SK-N-SH (cell line): ENCODE measurements around the gene TLN1.

ENCODE experiments used
- CHD2 ChIP-seq: fragments of 150-350 bp; IDR thresholded peaks from 2 replicates; pipeline ENCODE4 v1.6.1; 2018; ENCODE audit warnings: low read length; ENCODE audit not compliant: partially characterized antibody
- EP300 ChIP-seq, 2 experiments: IDR thresholded peaks; 2 replicates each; pipeline versions ENCODE4 v1.4.0 to v1.6.1; 2012; ENCODE audit warnings: borderline replicate concordance in 1 of 2, low read depth in 1 of 2, low read length in 1 of 2
- EZH2phosphoT487 ChIP-seq: fragments of 200-600 bp; sonication (generic); IDR thresholded peaks from 2 replicates; pipeline ENCODE4 v1.6.1; 2017; ENCODE audit warnings: low read depth, mixed run types, mild to moderate bottlenecking, antibody characterized with exemption, moderate library complexity, borderline replicate concordance
- FOXJ3 ChIP-seq: sonication (generic); formaldehyde crosslinking; IDR thresholded peaks from 2 replicates; pipeline ENCODE4 v1.5.1; 2020; ENCODE audit warnings: mild to moderate bottlenecking, missing genetic modification reagents
- GABPA ChIP-seq: IDR thresholded peaks from 2 replicates; pipeline ENCODE4 v1.4.0; 2012; ENCODE audit warnings: low read depth, mild to moderate bottlenecking
- JUND ChIP-seq: IDR thresholded peaks from 2 replicates; pipeline ENCODE4 v1.4.0; 2012
- POLR2AphosphoS5 ChIP-seq: IDR thresholded peaks from 2 replicates; pipeline ENCODE4 v1.6.1; 2012; ENCODE audit warnings: low read depth, low read length
- RAD21 ChIP-seq: IDR thresholded peaks from 2 replicates; pipeline ENCODE4 v1.6.1; 2012; ENCODE audit warnings: mild to moderate bottlenecking, low read length
- RCOR1 ChIP-seq: fragments of 150-350 bp; IDR thresholded peaks from 2 replicates; pipeline ENCODE4 v1.6.1; 2017; ENCODE audit warnings: antibody characterized with exemption, low read length
- SIN3A ChIP-seq: IDR thresholded peaks from 2 replicates; pipeline ENCODE4 v1.6.1; 2012; ENCODE audit warnings: low read depth, mild to moderate bottlenecking, low read length, moderate library complexity, borderline replicate concordance
- TF ChIP-seq, protein P1 (sequence below): fragments of 200-600 bp; sonication (generic); IDR thresholded peaks from 2 replicates; pipeline ENCODE4 v1.6.1; 2017; ENCODE audit warnings: antibody characterized with exemption, mild to moderate bottlenecking, moderate library complexity
- TF ChIP-seq, protein P2 (sequence below): IDR thresholded peaks from 2 replicates; pipeline ENCODE4 v1.4.0; 2012; ENCODE audit warnings: low read depth, borderline replicate concordance
- TF ChIP-seq, protein P3 (sequence below): IDR thresholded peaks from 2 replicates; pipeline ENCODE4 v1.4.0; 2012; ENCODE audit warnings: low read depth, borderline replicate concordance
- TF ChIP-seq, protein P4 (sequence below): IDR thresholded peaks from 2 replicates; pipeline ENCODE4 v1.6.1; 2012; ENCODE audit warnings: mild to moderate bottlenecking, low read depth, low read length, moderate library complexity

DNA sequence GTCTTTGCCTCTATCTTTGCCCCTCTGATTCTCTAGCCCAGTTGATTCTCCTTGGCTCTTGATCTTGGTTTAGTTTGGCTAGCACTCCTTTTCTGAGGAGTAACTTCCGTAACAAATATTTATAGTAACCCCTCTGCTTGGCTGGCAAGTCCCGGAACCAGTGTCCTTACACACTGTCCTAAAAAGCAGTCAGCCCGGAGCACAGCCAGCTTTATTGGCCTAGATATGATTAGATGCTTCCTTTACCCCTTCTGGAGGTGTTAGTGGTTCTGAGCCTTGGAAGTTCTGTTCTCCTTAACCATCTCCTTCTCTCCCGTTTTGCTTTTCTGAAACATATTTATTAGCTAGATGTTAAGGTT, 39.1 kb upstream of the TLN1 start:
- TF ChIP-seq, protein P1, sequence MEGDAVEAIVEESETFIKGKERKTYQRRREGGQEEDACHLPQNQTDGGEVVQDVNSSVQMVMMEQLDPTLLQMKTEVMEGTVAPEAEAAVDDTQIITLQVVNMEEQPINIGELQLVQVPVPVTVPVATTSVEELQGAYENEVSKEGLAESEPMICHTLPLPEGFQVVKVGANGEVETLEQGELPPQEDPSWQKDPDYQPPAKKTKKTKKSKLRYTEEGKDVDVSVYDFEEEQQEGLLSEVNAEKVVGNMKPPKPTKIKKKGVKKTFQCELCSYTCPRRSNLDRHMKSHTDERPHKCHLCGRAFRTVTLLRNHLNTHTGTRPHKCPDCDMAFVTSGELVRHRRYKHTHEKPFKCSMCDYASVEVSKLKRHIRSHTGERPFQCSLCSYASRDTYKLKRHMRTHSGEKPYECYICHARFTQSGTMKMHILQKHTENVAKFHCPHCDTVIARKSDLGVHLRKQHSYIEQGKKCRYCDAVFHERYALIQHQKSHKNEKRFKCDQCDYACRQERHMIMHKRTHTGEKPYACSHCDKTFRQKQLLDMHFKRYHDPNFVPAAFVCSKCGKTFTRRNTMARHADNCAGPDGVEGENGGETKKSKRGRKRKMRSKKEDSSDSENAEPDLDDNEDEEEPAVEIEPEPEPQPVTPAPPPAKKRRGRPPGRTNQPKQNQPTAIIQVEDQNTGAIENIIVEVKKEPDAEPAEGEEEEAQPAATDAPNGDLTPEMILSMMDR, result no peak
- TF ChIP-seq, protein P2, sequence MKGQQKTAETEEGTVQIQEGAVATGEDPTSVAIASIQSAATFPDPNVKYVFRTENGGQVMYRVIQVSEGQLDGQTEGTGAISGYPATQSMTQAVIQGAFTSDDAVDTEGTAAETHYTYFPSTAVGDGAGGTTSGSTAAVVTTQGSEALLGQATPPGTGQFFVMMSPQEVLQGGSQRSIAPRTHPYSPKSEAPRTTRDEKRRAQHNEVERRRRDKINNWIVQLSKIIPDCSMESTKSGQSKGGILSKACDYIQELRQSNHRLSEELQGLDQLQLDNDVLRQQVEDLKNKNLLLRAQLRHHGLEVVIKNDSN, result no peak
- TF ChIP-seq EP300 (IDR thresholded peaks at IDR 0.05; ENCODE audit: borderline replicate concordance in 1 of 2, low read depth in 1 of 2, low read length in 1 of 2) (no peak), FOXJ3 (no peak), POLR2AphosphoS5 (no peak), EZH2phosphoT487 (no peak), GABPA (no peak), RAD21 (no peak), SIN3A (no peak), JUND (no peak), CHD2 (no peak), RCOR1 (no peak)
- TF ChIP-seq, protein P3, sequence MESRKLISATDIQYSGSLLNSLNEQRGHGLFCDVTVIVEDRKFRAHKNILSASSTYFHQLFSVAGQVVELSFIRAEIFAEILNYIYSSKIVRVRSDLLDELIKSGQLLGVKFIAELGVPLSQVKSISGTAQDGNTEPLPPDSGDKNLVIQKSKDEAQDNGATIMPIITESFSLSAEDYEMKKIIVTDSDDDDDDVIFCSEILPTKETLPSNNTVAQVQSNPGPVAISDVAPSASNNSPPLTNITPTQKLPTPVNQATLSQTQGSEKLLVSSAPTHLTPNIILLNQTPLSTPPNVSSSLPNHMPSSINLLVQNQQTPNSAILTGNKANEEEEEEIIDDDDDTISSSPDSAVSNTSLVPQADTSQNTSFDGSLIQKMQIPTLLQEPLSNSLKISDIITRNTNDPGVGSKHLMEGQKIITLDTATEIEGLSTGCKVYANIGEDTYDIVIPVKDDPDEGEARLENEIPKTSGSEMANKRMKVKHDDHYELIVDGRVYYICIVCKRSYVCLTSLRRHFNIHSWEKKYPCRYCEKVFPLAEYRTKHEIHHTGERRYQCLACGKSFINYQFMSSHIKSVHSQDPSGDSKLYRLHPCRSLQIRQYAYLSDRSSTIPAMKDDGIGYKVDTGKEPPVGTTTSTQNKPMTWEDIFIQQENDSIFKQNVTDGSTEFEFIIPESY, result no peak
- TF ChIP-seq, protein P4, sequence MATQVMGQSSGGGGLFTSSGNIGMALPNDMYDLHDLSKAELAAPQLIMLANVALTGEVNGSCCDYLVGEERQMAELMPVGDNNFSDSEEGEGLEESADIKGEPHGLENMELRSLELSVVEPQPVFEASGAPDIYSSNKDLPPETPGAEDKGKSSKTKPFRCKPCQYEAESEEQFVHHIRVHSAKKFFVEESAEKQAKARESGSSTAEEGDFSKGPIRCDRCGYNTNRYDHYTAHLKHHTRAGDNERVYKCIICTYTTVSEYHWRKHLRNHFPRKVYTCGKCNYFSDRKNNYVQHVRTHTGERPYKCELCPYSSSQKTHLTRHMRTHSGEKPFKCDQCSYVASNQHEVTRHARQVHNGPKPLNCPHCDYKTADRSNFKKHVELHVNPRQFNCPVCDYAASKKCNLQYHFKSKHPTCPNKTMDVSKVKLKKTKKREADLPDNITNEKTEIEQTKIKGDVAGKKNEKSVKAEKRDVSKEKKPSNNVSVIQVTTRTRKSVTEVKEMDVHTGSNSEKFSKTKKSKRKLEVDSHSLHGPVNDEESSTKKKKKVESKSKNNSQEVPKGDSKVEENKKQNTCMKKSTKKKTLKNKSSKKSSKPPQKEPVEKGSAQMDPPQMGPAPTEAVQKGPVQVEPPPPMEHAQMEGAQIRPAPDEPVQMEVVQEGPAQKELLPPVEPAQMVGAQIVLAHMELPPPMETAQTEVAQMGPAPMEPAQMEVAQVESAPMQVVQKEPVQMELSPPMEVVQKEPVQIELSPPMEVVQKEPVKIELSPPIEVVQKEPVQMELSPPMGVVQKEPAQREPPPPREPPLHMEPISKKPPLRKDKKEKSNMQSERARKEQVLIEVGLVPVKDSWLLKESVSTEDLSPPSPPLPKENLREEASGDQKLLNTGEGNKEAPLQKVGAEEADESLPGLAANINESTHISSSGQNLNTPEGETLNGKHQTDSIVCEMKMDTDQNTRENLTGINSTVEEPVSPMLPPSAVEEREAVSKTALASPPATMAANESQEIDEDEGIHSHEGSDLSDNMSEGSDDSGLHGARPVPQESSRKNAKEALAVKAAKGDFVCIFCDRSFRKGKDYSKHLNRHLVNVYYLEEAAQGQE, result no peak
